ENCODE measurements around the gene TMEM217.

DNA sequence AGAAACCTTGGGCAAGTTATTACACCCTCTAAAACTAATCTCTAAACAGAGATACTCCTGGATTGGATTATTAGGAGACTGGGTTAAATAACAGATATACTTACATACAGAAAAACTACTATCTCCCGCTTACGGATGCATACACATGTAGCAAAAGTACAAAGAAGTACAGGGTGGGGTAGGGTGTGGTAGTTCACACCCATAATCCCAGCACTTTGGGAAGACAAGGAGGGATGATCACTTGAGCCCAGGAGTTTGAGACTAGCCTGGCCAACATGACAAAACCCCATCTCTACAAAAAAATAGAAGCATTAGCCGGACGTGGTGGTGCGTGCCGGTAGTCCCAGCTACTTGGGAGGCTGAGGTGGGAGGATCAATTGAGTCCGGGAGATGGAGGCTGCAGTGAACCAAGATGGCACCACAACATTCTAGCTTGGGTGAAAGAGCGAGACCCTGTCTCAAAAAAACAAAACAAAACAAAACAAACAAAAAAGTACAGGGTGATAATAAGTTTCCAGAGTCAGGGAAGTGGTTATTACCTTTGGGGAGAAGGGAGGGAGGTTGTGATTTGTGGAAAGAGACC lies 79.9 kb downstream of the TMEM217 start:
- no peak for TF ChIP-seq CTCF (IDR thresholded peaks at IDR 0.05; ENCODE audit: poor library complexity)
- no peak for TF ChIP-seq EZH2 (IDR thresholded peaks at IDR 0.05; ENCODE audit: borderline replicate concordance)
- TF ChIP-seq EZH2phosphoT487 (IDR thresholded peaks at IDR 0.05; ENCODE audit: low read depth, severe bottlenecking, unreplicated experiment), result no peak

All from hepatocyte (in vitro differentiated cells).